Spleen (tissue), 7 donors: ENCODE data around the gene PLCH2.

Experiments used
- POLR2A ChIP-seq, 3 donors: fragments of 450-650 bp; IDR thresholded peaks; one replicate each; pipeline ENCODE4 v1.5.1; 2017; ENCODE audit warnings: antibody characterized with exemption in 3 of 3, mild to moderate bottlenecking in 1 of 3
- POLR2AphosphoS5 ChIP-seq, 3 donors: sonication (generic); formaldehyde crosslinking; IDR thresholded peaks; one replicate each; pipeline ENCODE4 v1.5.1; 2017; ENCODE audit warnings: antibody characterized with exemption in 3 of 3
- TF ChIP-seq, protein P1 (sequence below), 11 experiments: fragments of 200-600 bp in 7 of 11; fragments of 450-650 bp in 4 of 11; sonication (generic) in 4 of 11; IDR thresholded peaks in 8 of 11; conservative IDR thresholded peaks in 3 of 11; 1 replicate in 7 of 11; 2 replicates in 4 of 11; pipeline versions ENCODE4 v1.4.0 to v1.8.0; 2016 to 2021; ENCODE audit warnings: antibody characterized with exemption in 11 of 11, inconsistent platforms in 4 of 11, mild to moderate bottlenecking in 1 of 11
- donor health status: DM: no; HTN: no; CAD: no; lungs with moderate emphysema.
- donor health status: DM: no; HTN: no; CAD: no.
- donor health status: DM: no; HTN: no; CAD: no.

DNA sequence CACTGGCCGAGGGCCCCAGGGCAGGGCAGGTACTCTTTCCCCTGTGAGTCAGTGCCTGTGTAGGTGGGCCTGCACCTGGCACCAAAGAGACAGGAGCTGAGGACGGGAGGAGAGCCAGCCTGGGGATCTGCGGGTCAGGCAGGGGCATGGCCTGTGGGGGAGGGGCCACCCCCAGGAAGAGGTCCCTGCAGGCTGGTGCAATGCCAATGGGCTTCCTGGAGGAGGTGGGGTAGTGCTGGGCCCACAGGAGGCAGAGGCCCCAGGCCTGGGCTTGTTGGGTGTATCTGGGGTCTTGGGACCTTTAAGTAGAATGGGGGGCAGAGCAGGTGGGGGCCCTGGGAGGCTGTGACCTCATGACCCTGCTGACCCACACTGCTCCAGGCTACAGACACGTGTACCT, 23.2 kb downstream of the PLCH2 start:
- TF ChIP-seq, protein P1, sequence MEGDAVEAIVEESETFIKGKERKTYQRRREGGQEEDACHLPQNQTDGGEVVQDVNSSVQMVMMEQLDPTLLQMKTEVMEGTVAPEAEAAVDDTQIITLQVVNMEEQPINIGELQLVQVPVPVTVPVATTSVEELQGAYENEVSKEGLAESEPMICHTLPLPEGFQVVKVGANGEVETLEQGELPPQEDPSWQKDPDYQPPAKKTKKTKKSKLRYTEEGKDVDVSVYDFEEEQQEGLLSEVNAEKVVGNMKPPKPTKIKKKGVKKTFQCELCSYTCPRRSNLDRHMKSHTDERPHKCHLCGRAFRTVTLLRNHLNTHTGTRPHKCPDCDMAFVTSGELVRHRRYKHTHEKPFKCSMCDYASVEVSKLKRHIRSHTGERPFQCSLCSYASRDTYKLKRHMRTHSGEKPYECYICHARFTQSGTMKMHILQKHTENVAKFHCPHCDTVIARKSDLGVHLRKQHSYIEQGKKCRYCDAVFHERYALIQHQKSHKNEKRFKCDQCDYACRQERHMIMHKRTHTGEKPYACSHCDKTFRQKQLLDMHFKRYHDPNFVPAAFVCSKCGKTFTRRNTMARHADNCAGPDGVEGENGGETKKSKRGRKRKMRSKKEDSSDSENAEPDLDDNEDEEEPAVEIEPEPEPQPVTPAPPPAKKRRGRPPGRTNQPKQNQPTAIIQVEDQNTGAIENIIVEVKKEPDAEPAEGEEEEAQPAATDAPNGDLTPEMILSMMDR (IDR thresholded peaks at IDR 0.05 in 8 of 11, conservative IDR thresholded peaks at IDR 0.05 in 3 of 11): no peak
- no peak for TF ChIP-seq POLR2AphosphoS5 (IDR thresholded peaks at IDR 0.05)
- TF ChIP-seq POLR2A (IDR thresholded peaks at IDR 0.05): no peak
